ENCODE measurements around the gene MERTK.
"Not testable (repeated sequence)": the region's sequence is repeated elsewhere in the genome, so short reads cannot be mapped to it uniquely, and the experiment has no call there.

MERTK gene

DNA sequence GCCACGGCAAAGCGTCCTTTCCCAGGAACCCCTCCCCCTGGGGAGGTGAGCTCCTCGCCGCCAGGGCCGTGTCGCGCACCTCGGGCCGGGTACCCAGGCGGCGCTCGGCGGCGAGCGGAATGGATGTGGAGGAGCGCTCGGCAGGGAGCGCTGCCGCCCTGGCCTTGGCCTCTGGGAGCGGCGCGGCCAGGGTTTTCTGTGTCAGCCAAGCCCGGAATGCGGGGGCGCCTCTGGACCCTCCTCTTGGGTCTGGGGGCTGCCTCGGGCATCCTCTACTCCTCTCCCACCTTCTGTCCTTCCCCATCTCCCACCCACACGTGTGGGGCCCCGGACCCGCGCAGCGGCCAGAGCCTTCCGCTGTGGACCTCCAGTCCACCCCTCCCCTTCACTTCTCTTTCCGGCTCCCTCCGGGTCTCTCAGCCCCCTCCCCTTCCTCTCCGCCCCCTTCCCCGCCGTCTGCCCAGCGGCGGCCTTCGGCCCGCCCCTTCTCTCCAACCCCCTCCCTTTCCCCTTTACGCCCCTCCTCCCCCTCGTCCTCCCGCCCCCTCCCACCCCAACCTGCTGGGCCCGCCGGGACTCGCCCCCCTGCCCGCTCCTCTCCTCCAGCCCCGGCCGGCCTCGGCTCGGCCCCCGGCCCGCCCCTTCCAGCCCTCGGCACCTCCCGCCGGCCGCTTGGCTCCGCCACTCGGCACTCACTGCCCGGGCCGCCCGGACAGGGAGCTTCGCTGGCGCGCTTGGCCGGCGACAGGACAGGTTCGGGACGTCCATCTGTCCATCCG is at the start of gene MERTK:
TSS of gene MERTK (plus strand) at position 684 of the 779 bp plus-strand sequence. CDS start 129 bp downstream, outside the sequence.
- DNase-seq, result peak; percentile 52 to 63

DNA sequence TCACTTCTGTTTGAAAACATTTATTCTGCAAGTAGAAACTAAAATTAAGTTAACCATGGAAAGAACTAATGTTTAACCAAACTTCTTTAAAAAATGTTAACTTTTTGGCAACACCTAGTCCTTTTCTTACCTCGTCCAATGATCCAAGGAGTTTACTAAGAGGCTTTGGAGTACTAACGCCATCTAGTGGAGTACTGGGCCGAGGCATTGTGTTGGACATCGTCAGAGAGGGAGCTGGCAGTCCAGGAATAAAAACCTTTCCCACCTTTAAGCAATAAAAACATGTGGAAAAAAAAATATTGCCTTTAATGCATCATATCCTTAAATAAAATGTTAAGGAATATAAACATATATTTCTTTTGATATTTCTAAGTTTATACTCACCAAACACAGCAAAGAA is 47.8 kb upstream of the MERTK start:
- DNase-seq, result peak; percentile 2 to 34

DNA sequence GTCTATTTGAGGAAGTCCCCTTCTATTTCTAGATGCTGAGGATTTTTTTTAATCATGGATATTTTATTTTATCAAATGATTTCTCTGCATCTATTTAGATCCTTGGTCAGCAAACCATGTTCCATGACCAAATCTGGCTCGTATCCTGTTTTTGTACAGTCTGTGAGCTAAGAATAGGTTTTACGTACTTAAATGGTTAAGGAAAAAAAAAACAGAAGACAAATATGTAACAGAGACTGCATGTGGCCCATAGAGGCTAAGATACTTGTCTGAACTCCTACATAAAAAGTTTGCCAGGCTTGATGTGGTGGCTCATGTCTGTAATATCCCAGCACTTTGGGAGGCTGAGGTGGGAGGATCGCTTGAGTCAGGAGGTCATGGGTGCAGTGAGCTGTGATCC is 45.9 kb upstream of the MERTK start:
- DNase-seq, result not testable (repeated sequence)

DNA sequence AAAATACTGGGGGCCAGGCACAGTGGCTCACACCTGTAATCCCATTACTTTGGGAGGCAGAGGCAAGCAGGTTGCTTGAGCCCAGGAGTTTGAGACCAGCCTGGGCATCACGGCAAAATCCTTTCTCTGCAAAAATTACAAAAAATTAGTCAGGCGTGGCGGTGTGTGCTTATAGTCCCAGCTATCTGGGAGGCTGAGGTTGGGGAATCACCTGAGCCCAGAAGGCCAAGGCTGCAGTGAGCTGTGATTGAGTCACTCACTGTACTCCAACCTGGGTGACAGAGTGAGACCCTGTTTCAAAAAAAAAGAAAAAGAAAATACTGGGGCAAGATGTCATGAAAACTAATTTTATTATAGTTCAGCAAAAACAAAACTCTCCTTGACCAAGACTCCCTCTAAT is 38.4 kb upstream of the MERTK start:
- not testable (repeated sequence) for DNase-seq

DNA sequence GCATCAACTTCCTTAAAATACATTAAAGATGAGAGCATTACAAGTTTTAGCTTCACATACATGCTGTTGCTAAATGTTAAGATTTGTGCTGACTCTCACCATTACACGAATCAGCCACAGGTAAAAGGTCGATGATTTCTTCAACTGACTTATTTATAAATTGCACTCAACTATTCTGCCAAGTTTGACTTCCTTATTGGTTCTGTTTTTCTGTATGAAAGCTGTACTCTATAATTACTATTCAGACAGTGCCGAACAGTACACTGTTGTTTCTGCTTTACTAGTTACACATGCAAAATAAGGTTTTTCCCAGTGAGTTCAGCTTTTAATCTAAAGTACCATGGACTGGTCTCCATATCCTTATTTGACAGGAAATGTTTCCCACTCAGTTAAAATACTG is 33.3 kb upstream of the MERTK start:
- DNase-seq, result not testable (repeated sequence)

DNA sequence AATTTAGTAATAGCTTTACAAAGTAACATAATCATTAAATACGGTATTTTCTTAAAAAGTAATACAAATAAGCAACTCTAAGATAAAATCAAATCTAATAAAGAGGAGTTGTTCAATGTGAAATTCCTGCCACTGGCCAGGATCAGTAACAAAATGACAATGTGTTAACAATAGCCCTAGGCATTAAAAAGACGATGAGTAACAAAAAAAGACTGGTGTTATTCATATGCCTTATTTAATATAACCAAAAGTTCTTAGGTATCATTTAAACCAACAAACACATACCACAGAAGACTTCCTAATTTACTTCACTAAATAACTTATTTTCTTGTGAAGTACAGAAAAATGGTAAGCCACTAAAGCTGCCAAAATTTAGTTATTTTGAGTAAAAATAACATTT is 25.6 kb upstream of the MERTK start:
- not testable (repeated sequence) for DNase-seq

DNA sequence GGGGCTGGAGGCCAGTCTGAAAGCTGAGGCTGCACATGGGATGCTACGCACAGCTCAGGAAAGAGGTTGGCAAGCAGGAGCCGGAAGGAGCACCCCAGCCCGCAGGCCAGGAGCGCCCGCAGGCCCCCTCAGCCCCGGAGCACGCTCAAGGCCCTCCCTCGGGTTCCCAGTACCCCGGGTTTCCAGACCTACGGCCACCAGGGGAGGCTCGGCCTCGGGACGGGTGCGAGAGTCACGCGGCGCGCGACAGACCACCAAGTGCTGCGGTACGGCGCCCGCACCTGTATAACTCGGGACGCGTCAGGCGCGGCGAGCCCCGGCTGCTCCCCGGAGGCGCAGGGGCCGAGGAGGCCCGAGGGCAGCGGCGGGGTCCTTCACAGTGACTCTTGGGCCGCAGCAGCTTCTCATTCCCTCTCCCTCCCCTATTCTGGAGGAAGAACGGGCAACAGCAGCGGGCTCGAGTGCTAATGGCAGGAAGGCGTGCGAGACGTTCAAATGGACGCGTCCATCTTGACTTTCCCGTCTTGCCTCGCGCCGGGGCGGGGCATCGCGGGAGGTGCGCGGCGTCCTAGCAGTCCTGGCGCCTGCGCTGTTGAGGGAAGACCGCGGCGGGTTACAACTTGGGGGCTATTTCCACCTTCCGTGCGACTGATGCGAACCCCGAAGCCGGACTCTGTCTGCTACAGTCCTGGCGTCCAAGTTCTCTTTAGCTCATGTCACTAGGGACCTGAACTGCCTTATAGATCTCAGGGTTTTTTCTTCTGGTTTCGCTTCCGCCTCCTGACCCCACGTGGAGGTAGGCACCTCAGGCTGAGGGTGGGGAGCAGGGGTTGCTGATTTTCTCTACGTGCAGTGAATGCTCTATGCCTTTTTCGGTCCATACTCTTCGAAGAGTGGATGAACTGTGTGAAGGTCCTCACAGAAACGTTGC is 14.5 kb upstream of the MERTK start, which contains the start of gene ANAPC1:
TSS of gene ANAPC1 (minus strand) at position 533 of the 931 bp plus-strand sequence. CDS start 3,368 bp downstream, outside the sequence.
- DNase-seq, result peak; percentile 81 to 82

DNA sequence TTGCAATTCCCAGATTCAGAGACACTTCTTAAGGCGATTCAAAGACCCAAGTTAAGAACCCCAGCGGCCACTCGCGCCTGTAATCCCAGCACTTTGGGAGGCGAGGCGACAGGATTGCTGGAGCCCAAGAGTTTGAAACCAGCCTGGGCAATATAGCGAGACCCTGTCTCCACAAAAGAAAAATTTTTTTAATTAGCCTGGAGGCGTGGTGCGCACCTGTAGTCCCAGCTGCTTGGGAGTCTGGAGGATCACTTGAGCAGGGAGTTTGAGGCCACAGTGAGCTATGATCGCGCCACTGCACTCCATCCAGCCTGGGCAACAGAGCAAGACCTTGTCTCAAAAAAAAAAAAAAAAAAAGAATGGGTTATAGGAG is 13.8 kb upstream of the MERTK start:
- no peak for DNase-seq

DNA sequence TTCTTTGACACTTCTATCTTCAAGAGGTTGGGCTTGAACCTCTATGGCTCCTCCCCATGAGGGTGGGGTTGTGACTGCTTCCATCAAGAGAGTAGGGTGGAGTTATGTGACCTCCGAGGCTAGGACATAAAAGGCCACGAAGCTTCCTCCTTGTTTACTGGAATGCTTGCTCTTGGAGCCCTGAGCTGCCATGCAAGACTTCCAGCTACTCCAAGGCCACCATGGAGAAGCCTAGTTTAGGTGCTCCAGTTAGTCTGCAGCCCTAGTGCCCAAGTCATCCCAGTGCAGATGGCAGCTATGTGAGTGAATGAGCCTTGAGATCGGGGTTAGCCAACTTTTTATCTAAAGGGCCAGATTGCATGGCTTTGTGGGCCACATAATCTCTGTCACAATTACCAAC is 2.4 kb upstream of the MERTK start:
- DNase-seq, result no peak

DNA sequence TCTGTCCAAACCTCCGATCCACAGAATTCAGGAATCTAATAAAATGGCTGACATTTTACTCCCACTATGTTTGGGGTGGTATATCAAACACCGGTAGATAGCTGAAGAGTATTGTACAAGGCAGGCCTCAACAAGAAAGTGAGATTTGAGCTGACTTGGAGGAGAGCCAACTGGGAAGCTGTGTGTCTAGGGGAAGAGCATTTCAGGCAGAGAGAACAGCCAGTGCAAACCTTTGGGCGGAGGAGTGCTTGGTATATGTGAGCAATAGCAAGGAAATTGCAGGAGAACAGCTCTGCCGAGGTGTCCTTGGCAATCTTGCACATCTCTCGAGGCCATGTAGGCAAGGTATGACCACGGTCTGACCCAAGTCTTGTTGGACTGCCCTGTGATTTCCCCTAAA is 1.8 kb upstream of the MERTK start:
- no peak for DNase-seq

DNA sequence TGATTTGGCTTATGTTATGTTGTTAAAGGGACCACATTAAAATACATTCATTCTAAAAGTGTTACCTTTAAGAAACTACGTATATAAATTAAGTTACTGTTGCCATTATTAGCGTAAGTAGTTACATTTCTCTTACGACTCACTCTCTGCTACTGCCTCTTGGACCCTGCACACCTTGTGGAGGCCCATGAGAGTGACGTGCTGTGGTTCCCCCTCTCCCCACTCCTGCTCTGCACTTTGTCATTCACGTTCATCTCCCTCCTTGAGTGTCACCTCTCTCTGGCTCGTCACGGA is 830 bp upstream of the MERTK start:
- no peak for DNase-seq

DNA sequence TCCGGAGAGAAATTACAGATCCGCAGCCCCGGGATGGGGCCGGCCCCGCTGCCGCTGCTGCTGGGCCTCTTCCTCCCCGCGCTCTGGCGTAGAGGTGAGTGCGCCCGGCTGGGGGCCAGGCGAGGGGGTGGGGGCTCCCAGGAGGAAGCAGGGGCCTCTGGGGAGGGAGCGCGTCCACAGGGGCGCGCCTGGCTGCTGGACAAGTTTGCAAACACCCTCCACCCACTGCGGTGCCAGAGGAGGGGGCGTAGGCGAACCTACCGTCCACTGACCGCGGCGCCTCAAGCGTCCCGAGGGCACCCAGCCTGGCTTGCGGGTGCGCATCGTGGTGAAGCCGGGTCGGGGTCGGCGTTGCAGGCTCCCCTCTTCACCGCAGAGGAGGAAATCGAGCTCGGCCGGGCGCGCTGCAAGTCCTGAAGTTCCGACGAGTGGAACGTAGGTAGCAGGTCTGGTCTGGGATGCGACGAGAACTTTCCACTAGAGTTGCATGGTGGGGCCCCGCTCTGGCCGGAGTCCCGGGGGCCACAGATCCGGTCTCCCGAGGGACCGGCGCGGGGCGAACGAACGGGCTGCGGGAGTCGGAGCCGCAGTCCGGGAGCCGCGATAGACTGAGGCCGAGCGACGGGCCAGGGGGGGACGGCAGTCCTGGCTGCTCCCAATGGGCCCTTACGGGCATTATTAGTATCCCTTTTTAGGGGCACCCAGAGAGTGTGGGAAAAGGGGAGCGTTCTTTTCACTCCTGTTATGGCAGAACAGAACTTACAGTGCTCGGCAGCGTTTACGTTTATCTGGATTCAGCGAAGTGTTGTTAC is 502 bp downstream of the MERTK start:
- DNase-seq, result peak; percentile 3 to 11

DNA sequence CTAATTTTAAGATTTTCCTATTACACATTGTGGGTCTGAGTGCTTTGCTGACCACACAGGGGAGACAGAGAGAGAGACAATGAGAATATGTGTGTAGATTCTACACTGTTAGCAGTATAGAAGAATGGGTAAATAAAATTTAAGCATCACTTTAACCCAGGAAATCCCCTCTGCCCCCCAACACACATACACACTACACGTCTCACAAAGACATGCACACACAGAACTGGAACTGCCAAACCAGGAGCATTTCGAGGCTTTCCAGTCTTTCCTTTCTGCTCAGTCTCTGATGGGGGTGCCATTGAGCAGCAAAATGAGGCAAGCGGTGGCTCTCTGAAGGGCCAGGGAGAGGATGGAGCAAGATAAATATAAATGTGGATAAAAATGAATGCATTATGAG is 2.5 kb downstream of the MERTK start:
- DNase-seq, result no peak

DNA sequence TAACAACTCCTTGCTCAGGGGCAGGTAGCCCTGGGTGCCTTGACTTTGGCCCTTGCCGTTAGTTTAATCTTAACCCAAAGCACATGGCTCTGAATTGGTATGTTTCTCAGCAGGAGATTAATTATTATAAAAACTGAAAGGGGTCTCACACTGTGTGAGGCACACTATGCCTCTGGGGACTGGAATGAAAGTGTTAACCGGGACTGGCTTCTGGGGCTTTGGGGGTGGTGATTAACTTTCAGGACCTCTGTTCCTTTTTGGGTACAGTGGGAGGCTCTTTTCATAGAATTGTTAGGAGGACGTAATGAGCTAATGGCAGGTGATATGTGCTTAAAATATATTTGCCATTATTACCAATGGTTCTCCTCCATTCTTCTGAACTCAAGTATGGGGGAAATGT is 5.1 kb downstream of the MERTK start:
- no peak for DNase-seq

DNA sequence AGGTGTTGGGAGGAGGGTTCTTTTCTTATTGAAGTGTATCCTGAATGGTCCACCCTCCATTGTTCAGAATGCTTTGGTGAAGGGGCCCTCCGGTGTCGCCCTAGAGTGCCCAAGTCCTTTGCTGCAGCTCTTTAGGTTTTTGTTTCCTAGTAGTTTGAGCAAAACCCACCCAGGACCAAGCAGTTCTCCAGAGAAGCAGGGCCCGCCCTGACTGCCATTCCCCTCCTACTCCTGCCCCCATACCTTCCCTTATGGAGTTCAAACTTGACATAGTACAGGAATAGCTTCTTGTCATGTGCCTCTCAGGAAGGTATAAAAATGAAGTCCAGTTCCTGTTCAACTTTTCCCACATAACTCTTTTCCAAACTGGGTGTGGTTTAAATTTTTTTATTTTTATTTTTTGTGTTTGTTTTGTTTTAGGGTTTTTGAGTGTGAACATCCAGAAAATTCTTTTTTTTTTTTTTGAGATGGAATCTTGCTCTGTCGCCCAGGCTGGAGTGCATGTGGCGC is 5.6 kb downstream of the MERTK start:
- no peak for DNase-seq

DNA sequence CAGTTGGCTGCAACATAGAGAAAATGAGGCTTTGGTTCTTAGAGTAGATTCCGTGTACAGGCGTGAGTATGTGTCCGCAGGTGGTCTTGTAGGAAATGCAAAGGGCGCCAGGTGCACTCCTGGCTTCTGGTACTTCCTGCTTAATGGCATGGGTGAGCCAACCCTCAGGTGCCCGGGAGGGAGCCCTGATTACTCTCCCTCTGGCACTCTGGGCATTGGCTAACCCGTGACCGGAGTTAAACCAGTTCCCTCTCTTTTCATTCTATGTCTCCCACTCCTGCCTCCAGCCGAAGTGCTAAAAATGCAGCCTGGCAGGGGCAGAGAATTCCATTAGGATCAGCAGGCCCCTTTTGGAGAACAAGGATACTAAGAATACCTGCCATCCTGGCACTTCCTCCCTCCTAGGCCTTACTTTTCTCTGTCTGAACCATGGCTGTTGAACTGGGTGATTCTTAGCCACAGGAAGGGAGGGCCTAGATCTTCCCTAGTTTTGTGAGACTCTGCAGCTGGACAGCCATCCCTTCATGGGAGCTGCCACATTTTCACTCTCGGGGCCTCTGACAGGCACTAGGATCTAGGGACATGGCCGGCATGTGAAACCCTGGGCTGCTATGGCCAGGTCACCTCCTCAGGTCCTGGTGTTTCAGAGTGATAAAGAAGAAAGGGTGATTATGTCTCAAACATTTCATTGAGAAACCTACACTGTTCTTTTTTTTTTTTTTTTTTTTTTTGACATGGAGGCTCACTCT is 6.5 kb downstream of the MERTK start:
- DNase-seq, result no peak

DNA sequence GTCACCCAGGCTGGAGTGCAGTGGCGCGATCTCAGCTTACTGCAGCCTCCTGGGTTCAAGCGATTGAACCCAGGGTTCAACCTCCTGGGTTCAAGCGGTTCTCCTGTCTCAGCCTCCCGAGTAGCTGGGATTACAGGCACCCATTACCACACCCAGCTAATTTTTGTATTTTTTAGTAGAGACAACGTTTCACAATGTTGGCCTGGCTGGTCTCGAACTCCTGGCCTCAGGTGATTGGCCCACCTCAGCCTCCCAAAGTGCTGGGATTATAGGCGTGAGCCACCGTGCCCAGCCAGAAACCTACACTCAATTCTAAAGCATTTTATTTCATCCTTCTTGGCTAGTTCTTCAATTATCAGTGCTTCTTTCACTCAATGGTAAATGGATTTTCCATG is 7.1 kb downstream of the MERTK start:
- not testable (repeated sequence) for DNase-seq

DNA sequence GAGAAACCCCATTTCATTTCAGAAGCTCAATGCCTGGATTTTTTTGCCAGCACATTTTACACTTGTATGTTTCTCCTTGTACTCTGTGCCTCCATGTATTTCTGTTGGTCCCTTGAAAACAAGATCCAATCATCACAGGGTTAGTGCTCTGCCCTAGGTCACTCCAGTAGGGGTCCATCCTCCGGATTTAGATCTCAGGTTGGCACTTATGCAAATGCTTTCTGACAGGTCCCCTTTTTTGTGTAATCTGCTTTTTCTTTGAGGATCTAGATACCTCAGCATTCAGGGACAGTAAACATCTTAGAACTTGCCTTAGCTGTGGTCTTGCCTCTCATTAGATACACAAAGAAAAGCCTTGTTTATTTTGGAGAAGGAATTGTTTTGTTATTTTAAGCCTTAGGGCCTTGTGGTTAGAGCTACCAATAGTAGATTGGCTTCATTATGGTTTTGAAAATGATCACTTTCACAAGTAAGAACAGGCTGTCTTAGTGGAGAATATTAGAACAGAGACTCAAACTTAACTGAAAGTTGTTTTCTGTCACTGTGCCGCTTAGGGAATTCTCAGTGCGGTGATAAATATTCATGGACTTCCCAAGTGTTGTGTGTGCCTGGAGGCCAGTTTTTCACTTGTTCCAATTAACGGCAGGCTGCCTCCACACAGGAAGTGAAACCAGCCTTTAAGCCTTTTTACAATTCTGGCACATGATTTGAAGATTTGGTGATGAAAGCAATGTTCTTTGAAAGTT is 7.8 kb downstream of the MERTK start:
- no peak for DNase-seq

DNA sequence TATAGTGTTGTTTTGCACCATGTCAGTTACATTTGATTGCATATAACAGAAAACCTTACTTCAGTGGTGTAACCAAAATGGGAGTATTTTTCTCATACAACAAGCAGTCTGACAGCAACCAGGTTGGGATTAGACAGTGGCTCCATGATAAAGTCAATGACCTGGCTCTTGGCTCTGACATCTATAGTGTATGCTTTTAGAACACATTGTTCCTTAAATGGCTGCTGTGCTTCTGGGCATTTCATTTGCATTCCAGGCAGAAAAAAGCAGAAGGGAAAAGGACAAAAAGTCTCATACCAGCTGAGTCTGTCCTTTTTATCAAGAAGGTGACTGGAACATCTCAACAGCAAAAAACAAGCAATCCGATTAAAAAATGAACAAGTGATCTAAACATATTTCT is 10.2 kb downstream of the MERTK start:
- DNase-seq, result no peak

DNA sequence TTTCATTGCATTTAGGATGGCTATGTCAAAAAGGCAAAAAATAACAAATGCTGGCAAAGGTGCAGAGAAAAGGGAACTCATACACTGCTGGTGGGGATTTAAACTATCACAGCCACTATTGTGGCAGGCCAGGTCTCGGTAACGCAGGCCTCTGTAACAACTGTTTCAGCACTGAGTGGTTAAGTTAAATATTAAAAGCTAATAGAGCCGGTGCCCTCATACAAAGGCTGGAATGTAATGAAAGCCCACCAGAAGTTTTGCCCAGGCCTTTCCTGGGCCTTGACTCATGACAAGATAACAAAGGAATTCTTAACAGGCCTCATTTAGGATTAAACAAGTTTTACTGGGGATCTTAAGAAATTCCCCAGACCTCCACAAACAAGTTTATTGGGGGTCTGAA is 10.7 kb downstream of the MERTK start:
- DNase-seq, result no peak

DNA sequence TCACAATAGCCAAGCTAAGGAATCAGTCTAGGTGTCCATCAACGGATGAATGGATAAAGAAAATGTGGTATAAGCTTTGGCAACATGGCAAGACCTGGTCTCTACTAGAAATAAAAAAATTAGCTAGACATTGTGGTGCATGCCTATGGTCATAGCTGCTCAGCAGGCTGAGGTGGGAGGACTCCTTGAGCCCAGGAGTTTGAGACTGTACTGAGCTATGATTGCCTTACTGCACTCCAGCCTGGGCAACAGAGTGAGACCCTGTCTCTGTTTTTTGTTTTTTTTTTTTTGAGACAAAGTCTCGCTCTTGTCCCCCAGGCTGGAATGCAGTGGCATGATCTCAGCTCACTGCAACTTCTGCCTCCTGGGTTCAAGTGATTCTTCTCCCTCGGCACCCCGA is 11.6 kb downstream of the MERTK start:
- not testable (repeated sequence) for DNase-seq
